Measurements from ENCODE around the gene LSAMP. TPM values are rescaled to one million over a fixed set of nuclear protein-coding genes. Genes with fewer than 3 reads are reported as not detected.

LSAMP gene
- total and polyA plus RNA-seq, 2 of the 13 experiments (the other 11 are each of a cell fraction or from before 2014, with no cell fraction given), result not detected

DNA sequence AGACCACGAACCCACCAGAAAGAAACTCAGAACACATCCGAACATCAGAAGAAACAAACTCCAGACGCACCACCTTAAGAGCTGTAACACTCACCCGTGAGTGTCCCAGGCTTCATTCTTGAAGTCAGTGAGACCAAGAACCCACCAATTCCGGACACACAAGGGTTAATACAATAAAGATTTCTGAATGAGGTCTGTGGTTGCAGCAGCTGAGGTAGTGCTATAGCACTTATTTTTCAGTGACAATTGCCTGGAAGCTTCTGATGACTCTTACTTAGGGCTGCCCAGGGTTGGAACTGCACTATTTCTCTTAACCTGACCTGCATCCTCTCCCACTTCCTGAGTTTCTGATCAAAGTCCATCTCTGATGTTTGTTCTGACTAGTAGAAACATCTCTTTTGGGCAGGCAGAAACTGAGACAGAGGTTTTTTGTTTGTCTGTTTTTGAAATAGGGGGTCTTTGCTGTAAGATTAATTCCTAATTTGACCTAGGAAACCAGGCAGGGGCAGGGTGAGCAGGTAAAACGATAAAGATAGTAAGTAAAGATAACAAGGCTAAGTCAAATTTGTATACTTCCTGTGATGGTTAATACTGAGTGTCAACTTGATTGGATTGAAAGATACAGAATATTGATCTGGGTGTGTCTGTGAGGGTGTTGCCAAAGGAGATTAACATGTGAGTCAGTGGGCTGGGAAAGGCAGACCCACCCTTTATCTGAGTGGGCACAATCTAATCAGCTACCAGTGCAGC lies 652.9 kb downstream of the LSAMP start (continued):
- TF ChIP-seq ZNF367 (CRISPR knock-in tag; IDR thresholded peaks at IDR 0.05; ENCODE audit: borderline replicate concordance), result no peak
- peak; percentile 81; the same call in 1 of the 2 replicates for TF ChIP-seq AHDC1 (CRISPR knock-in tag; IDR thresholded peaks at IDR 0.05; ENCODE audit: borderline replicate concordance)
- TF ChIP-seq, protein P1, sequence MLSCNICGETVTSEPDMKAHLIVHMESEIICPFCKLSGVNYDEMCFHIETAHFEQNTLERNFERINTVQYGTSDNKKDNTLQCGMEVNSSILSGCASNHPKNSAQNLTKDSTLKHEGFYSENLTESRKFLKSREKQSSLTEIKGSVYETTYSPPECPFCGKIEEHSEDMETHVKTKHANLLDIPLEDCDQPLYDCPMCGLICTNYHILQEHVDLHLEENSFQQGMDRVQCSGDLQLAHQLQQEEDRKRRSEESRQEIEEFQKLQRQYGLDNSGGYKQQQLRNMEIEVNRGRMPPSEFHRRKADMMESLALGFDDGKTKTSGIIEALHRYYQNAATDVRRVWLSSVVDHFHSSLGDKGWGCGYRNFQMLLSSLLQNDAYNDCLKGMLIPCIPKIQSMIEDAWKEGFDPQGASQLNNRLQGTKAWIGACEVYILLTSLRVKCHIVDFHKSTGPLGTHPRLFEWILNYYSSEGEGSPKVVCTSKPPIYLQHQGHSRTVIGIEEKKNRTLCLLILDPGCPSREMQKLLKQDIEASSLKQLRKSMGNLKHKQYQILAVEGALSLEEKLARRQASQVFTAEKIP (CRISPR knock-in tag; IDR thresholded peaks at IDR 0.05; ENCODE audit: borderline replicate concordance), result no peak
- TF ChIP-seq THAP11 (CRISPR knock-in tag; IDR thresholded peaks at IDR 0.05), result peak; percentile 35; the same call in 1 of the 2 replicates
- TF ChIP-seq, protein P2, sequence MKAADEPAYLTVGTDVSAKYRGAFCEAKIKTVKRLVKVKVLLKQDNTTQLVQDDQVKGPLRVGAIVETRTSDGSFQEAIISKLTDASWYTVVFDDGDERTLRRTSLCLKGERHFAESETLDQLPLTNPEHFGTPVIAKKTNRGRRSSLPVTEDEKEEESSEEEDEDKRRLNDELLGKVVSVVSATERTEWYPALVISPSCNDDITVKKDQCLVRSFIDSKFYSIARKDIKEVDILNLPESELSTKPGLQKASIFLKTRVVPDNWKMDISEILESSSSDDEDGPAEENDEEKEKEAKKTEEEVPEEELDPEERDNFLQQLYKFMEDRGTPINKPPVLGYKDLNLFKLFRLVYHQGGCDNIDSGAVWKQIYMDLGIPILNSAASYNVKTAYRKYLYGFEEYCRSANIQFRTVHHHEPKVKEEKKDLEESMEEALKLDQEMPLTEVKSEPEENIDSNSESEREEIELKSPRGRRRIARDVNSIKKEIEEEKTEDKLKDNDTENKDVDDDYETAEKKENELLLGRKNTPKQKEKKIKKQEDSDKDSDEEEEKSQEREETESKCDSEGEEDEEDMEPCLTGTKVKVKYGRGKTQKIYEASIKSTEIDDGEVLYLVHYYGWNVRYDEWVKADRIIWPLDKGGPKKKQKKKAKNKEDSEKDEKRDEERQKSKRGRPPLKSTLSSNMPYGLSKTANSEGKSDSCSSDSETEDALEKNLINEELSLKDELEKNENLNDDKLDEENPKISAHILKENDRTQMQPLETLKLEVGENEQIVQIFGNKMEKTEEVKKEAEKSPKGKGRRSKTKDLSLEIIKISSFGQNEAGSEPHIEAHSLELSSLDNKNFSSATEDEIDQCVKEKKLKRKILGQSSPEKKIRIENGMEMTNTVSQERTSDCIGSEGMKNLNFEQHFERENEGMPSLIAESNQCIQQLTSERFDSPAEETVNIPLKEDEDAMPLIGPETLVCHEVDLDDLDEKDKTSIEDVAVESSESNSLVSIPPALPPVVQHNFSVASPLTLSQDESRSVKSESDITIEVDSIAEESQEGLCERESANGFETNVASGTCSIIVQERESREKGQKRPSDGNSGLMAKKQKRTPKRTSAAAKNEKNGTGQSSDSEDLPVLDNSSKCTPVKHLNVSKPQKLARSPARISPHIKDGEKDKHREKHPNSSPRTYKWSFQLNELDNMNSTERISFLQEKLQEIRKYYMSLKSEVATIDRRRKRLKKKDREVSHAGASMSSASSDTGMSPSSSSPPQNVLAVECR (CRISPR knock-in tag; IDR thresholded peaks at IDR 0.05; ENCODE audit: borderline replicate concordance), result no peak
- no peak for TF ChIP-seq ZNF569 (CRISPR knock-in tag; IDR thresholded peaks at IDR 0.05; ENCODE audit: borderline replicate concordance)
- TF ChIP-seq NONO (IDR thresholded peaks at IDR 0.05), result no peak
- TF ChIP-seq NONO (CRISPR knock-in tag; conservative IDR thresholded peaks at IDR 0.05), result peak; percentile 71
- TF ChIP-seq ZNF549 (CRISPR knock-in tag; IDR thresholded peaks at IDR 0.05), result peak; percentile 59; the same call in 1 of the 2 replicates
- TF ChIP-seq FOSL2 (CRISPR knock-in tag; IDR thresholded peaks at IDR 0.05), result peak; percentile 67
- no peak for TF ChIP-seq GZF1 (CRISPR knock-in tag; IDR thresholded peaks at IDR 0.05)
- no peak for TF ChIP-seq ZNF501 (CRISPR knock-in tag; IDR thresholded peaks at IDR 0.05)
- TF ChIP-seq REXO4 (CRISPR knock-in tag; IDR thresholded peaks at IDR 0.05; ENCODE audit: borderline replicate concordance), result no peak
- TF ChIP-seq ZNF768 (CRISPR knock-in tag; IDR thresholded peaks at IDR 0.05), result no peak
- no peak for TF ChIP-seq FOXP1 (IDR thresholded peaks at IDR 0.05)
- TF ChIP-seq FOXP1 (CRISPR knock-in tag; IDR thresholded peaks at IDR 0.05), result no peak
- TF ChIP-seq NCOR1 (IDR thresholded peaks at IDR 0.05; ENCODE audit: borderline replicate concordance, low read length), result peak; percentile 89
- TF ChIP-seq ZNF841 (CRISPR knock-in tag; IDR thresholded peaks at IDR 0.05; ENCODE audit: borderline replicate concordance), result no peak

Measured in HepG2 (cell line).